ENCODE data around the gene PARVA. TPM values are rescaled to one million over a fixed set of nuclear protein-coding genes. Genes with fewer than 3 reads are reported as not detected.

Gene PARVA
- polyA plus RNA-seq, 2 of the 4 experiments (the other 2 are of a cell fraction) = 25.5 to 26.1 TPM

DNA sequence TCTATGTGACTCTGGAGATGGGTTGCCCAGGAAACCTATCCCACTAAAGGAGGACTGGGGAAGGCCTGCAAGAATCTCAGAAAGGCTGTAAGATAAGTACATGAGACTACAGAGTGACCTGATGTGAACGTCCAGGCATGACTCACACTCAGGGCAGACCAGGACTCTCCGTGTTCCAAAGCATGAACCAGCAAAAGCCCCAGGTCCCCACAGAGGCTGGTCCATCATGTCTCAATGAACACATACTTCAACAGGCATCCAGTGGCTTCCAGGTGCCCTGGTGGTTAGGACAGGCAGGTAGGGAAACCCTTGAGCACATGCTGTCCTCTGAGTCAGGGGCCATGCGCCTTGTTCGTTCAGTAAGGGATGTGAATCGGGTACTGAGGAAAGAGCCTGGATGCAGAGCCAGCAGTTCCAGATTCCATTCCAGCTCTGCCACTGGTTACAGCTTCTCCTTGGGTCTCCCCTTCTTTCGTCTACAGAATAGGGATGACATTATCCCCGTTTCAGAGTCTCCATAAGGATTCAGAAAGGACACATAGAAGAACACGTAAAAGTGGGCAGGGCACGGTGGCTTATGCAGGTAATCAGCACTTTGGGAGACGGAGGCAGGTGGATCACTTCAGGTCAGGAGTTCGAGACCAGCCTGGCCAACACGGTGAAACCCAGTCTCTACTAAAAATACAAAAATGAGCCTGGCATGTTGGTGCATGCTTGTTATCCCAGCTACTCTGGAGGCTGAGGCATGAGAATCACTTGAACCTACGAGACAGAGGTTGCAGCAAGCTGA lies 167.8 kb downstream of the PARVA start:
- CTCF ChIA-PET = no interaction called here
- POLR2A ChIA-PET = no interaction called here
- TF ChIP-seq, protein P1, sequence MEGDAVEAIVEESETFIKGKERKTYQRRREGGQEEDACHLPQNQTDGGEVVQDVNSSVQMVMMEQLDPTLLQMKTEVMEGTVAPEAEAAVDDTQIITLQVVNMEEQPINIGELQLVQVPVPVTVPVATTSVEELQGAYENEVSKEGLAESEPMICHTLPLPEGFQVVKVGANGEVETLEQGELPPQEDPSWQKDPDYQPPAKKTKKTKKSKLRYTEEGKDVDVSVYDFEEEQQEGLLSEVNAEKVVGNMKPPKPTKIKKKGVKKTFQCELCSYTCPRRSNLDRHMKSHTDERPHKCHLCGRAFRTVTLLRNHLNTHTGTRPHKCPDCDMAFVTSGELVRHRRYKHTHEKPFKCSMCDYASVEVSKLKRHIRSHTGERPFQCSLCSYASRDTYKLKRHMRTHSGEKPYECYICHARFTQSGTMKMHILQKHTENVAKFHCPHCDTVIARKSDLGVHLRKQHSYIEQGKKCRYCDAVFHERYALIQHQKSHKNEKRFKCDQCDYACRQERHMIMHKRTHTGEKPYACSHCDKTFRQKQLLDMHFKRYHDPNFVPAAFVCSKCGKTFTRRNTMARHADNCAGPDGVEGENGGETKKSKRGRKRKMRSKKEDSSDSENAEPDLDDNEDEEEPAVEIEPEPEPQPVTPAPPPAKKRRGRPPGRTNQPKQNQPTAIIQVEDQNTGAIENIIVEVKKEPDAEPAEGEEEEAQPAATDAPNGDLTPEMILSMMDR (IDR thresholded peaks at IDR 0.05) = no peak
- TF ChIP-seq RCOR1 (IDR thresholded peaks at IDR 0.05; ENCODE audit: low read depth, low read length) (no peak), JUNB (IDR thresholded peaks at IDR 0.05) (no peak), EHF (CRISPR knock-in tag; IDR thresholded peaks at IDR 0.05) (no peak), RNF2 (IDR thresholded peaks at IDR 0.05; ENCODE audit: borderline replicate concordance, low read depth) (no peak), CHD2 (IDR thresholded peaks at IDR 0.05; ENCODE audit: low read length, partially characterized antibody) (no peak), KDM1A (IDR thresholded peaks at IDR 0.05; ENCODE audit: low read depth) (no peak), CBX2 (IDR thresholded peaks at IDR 0.05; ENCODE audit: borderline replicate concordance, low read depth) (no peak), SREBF2 (IDR thresholded peaks at IDR 0.05) (no peak), TFCP2L1 (CRISPR knock-in tag; IDR thresholded peaks at IDR 0.05) (no peak), POLR2A (IDR thresholded peaks at IDR 0.05; ENCODE audit: low read length) (no peak), HOXB5 (CRISPR knock-in tag; IDR thresholded peaks at IDR 0.05) (no peak), MYC (IDR thresholded peaks at IDR 0.05; ENCODE audit: borderline replicate concordance, low read length) (no peak), PHF8 (IDR thresholded peaks at IDR 0.05; ENCODE audit: borderline replicate concordance, low read depth) (no peak)
- TF ChIP-seq, protein P2, sequence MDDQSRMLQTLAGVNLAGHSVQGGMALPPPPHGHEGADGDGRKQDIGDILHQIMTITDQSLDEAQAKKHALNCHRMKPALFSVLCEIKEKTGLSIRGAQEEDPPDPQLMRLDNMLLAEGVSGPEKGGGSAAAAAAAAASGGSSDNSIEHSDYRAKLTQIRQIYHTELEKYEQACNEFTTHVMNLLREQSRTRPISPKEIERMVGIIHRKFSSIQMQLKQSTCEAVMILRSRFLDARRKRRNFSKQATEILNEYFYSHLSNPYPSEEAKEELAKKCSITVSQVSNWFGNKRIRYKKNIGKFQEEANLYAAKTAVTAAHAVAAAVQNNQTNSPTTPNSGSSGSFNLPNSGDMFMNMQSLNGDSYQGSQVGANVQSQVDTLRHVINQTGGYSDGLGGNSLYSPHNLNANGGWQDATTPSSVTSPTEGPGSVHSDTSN (IDR thresholded peaks at IDR 0.05) = no peak
- TF ChIP-seq, protein P3, sequence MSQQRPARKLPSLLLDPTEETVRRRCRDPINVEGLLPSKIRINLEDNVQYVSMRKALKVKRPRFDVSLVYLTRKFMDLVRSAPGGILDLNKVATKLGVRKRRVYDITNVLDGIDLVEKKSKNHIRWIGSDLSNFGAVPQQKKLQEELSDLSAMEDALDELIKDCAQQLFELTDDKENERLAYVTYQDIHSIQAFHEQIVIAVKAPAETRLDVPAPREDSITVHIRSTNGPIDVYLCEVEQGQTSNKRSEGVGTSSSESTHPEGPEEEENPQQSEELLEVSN (IDR thresholded peaks at IDR 0.05; ENCODE audit: borderline replicate concordance, low read depth) = no peak
- WGBS (ENCODE audit: missing lambda C conversion rate) = 82% methylated on average over 13 of the region's 13 CpGs
- FAIRE-seq = no peak
- no peak for ATAC-seq
- Histone ChIP-seq H3K4me3 (no peak overlapping the region), H3K4me1 (peaks cover 42% of the 10 kb centered on the region), H3K27ac (peak overlapping the region in 1 of 2 experiments; percentile 85; a peak in 1 of 6 replicates), H3K9me3 (no peaks in the 10 kb centered on the region), H3K4me2 (no peak overlapping the region)
- DNase-seq (ENCODE audit: low read depth in 1 of 2, low spot score in 1 of 2) = no peak

DNA sequence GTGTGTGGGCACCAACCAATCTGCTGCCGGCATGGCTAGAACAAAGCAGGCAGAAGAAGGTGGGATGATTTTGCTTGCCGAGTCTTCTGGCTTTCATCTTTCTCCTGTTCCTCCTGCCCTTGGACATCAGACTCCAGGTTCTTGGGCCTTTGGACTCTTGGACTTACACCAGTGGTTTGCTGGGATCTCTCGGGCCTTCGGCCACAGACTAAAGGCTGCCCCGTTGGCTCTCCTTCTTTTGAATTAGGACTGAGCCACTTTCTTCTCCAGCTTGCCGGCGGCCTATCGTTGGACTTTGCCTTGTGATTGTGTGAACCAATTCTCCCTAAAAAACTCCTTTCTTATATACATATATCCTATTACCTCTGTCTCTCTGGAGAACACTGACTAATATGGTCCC lies 168.8 kb downstream of the PARVA start:
- ATAC-seq (no peak), FAIRE-seq (no peak), DNase-seq (ENCODE audit: low read depth in 1 of 2, low spot score in 1 of 2) (no peak)
- Histone ChIP-seq H3K4me1 (peaks cover 33% of the 10 kb centered on the region), H3K9me3 (no peaks in the 10 kb centered on the region), H3K4me2 (no peak overlapping the region), H3K27ac (no peak overlapping the region), H3K4me3 (no peak overlapping the region)
- TF ChIP-seq, protein P2 (IDR thresholded peaks at IDR 0.05) = no peak
- TF ChIP-seq NFE2L2 (conservative IDR thresholded peaks at IDR 0.05; ENCODE audit: low read length) (no peak), EHF (CRISPR knock-in tag; IDR thresholded peaks at IDR 0.05) (no peak), ZC3H11A (IDR thresholded peaks at IDR 0.05) (no peak), JUNB (IDR thresholded peaks at IDR 0.05) (no peak), EHMT2 (IDR thresholded peaks at IDR 0.05; ENCODE audit: low read depth) (no peak), FOSL2 (IDR thresholded peaks at IDR 0.05) (no peak), FOSL2 (CRISPR knock-in tag; IDR thresholded peaks at IDR 0.05) (no peak)
- TF ChIP-seq, protein P4, sequence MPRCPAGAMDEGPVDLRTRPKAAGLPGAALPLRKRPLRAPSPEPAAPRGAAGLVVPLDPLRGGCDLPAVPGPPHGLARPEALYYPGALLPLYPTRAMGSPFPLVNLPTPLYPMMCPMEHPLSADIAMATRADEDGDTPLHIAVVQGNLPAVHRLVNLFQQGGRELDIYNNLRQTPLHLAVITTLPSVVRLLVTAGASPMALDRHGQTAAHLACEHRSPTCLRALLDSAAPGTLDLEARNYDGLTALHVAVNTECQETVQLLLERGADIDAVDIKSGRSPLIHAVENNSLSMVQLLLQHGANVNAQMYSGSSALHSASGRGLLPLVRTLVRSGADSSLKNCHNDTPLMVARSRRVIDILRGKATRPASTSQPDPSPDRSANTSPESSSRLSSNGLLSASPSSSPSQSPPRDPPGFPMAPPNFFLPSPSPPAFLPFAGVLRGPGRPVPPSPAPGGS (IDR thresholded peaks at IDR 0.05) = no peak
- TF ChIP-seq, protein P5, sequence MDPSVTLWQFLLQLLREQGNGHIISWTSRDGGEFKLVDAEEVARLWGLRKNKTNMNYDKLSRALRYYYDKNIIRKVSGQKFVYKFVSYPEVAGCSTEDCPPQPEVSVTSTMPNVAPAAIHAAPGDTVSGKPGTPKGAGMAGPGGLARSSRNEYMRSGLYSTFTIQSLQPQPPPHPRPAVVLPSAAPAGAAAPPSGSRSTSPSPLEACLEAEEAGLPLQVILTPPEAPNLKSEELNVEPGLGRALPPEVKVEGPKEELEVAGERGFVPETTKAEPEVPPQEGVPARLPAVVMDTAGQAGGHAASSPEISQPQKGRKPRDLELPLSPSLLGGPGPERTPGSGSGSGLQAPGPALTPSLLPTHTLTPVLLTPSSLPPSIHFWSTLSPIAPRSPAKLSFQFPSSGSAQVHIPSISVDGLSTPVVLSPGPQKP (IDR thresholded peaks at IDR 0.05; ENCODE audit: low read depth, low read length) = no peak
- 93% methylated on average over 8 of the region's 8 CpGs for WGBS (ENCODE audit: missing lambda C conversion rate)
- CTCF ChIA-PET = interaction anchor here (1.0 kb wide), 2 partner anchors 9 to 257 kb away, joined by 3 read pairs; no protein-coding TSS in a partner anchor
- POLR2A ChIA-PET = no interaction called here

Data from A549 (cell line).